AG10803 (cell line): ENCODE data around the gene FARP1.
A peak's percentile ranks its signal among the peaks of the same experiment; 100 is the strongest.

Source experiments
- DNase-seq: peaks from one replicate; pipeline ENCODE4 v3.0.0; 2010; ENCODE audit warnings: low read depth
- H3K4me3 ChIP-seq: 2 replicates; pipeline ENCODE4 v1.5.1; 2011; ENCODE audit warnings: mild to moderate bottlenecking, low read length, control low read depth
- CTCF ChIP-seq: conservative IDR thresholded peaks from 2 replicates; pipeline ENCODE4 v1.5.1; 2011; ENCODE audit warnings: mild to moderate bottlenecking, low read length, control low read depth, inconsistent platforms

Gene FARP1

DNA sequence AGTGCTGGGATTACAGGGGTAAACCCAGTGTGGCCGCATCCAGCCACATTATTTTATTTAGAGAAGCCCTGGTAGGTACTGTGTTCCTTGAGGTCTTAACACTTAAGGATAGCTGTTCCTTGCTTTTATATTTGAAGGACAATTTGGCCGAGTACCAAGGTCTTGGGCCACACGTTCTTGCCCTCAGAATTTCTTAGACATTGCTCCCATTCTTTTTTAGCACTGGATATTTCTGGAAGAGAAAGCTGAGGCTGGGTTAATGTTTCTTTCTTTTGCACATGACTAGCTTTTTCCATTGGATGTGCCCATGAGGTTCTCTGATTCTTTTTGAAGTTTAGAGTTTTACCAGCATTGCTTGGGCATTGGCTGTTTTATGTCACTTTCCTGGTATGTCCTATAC, 39.7 kb downstream of the FARP1 start:
- no peak for TF ChIP-seq CTCF
- H3K4me3 ChIP-seq = no peak overlapping the region
- no peak for DNase-seq

DNA sequence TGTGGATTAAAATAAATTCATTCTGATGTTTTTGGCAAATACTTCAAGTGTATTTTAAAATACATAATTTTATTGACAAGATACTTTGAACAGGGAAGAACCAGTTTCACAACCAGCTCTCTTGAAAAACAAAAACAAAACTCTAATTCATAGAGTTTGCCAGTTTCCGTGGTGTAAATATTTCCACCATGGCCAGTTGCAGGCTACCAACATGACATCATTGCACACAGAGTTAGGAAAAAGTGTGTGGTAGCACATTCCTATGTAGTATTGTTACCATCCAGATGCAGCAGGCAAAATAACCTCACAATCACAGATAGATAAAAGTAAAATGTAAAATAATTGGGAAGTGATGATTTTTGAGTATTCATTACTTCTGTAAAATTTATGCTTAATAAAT, 41.9 kb downstream of the FARP1 start:
- peak; percentile 69 for DNase-seq
- H3K4me3 ChIP-seq = no peak overlapping the region
- TF ChIP-seq CTCF = no peak

DNA sequence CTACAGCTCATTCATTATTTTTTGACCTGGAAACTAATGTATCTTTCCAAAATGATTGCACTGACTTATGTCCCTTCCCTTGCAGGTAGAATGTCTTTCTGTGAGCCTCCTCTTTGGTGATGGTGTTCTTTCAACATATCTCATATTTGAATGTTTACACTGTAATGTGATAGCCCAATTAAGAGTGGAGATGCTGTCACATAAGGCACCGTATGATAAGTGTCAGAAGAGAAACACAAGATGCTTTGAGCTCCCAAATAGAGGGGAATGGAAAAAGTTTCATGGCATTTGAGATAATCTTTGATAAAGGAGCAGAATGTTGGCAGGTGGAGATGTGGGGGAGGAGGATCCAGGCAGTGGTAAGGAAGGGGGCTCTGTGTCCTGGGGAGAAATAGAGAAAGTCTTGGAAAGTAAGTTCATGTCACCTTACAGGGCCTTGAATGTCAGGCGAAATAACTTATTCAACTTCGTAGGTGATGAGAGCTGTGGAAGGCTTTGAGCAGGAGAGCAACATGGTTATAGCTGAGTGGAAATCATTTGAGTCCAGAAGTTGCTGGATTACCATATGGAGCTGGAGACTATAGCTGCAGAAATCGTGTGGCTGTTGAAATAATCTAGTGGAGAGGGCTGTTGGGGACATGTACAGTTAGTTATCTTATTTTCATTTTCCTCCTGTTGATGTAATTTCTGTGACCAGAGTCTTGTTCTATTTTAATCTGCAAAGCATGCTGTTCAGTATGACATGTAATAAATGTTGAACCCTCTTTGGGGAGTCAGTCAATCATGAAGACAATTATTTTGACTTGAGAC, 44.5 kb downstream of the FARP1 start:
- H3K4me3 ChIP-seq = no peak overlapping the region
- no peak for DNase-seq
- no peak for TF ChIP-seq CTCF

DNA sequence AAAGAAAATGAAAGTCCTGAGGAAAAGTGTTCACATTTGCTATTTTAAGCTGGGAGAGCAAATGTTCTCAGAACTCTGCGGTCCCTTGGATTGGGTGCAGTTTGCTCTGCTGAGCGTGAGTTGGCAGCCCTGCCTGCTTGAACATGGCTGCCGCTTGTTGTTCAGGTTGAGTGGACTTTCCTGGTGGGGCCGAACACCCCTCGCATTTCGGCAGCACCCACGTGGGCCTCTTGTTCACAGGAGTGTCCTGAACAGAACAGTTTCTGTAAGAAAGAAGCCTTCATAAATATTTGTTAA, 45.0 kb downstream of the FARP1 start:
- no peak for TF ChIP-seq CTCF
- no peak overlapping the region for H3K4me3 ChIP-seq
- no peak for DNase-seq

DNA sequence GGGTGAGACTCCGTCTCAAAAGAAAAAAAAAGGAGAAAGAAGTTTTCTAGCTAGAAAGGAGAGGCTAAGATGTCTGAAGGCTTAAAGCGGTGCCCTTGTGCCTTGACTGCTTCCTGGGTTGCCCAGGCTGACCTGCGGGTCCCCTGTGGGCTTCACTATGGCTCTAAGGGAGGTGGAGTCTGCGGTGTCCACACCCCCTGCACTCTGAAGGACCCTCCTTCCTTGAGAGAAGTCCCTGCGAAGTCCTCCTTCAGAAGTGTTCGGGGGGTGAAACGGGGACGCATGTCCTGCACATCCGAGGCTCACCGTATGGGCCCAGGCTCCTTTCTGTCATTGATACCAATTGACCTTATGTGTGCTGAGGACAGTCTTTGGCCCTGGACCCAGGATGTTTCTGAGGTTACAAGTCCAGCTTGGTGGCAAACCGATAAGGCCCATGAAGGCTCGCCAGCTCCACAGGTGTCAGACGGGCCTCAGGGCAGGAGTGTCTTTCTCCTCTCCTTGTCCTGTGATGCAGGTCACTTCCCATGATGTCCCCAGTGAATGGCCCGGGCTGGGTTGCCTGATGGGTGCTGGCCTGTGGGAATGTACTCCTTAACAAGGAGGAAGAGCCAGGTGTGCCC, 45.8 kb downstream of the FARP1 start:
- no peak for TF ChIP-seq CTCF
- DNase-seq = no peak
- no peak overlapping the region for H3K4me3 ChIP-seq

GRCh38 chr13:98189841-98190505, 47.1 kb downstream of the FARP1 start:
- DNase-seq = no peak
- no peak overlapping the region for H3K4me3 ChIP-seq
- TF ChIP-seq CTCF = peak; percentile 12; the same call in 1 of the 2 replicates
